Hippocampal formation (tissue), 2 donors: ENCODE data around the gene NECAB2.

Experiments used
- DNase-seq, 2 donors: peaks; one replicate each; lab custom pipeline; 2025; lab: John Stamatoyannopoulos, UW

NECAB2 gene

DNA sequence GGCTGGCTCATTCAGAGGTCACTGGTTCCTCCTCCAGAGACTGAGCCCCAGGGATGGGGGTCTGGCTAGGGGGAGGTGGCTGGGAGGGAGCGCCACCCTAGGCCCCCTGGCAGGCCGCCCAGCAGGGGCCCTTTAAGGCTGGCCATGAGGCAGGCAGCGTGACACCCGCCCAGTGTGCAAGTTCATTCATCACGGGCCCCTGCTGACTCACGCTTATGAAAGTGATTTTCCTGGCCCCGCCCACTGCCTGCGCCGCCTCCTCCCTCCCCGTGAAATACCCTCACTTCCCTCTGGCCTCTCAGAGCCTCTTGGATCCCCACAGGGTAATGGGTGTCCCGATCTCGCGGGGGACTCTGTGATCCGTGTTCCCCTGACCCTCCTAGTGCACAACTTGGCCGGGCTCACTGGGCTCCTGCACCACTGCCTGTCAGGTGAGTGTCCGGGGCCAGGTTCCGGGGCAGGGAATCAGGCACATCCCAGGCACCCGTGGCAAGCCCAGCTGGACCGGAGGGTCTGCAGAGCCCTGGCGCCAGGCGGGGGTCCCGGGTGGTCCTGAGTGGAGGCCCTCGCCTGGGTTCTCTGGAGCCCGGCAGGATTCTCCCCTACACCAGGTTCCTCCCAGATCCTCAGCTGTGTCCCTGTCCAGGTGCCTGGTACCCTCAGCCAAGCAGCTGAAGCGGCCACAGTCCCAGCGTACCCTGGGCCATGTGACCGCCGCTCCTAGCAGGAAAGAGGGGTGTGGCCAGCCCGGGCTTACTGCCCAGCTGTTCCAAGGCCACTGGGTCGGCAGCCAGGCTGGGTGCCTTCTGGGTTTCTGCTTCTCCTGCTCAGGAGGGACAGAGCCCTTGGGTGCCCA lies 14.9 kb upstream of the NECAB2 start, which contains the start of gene OSGIN1:
Gene OSGIN1 (plus strand): TSS at position 301 of the 856 bp plus-strand sequence. CDS start 4,432 bp downstream, outside the sequence.
- DNase-seq: peak; percentile 76 to 80

DNA sequence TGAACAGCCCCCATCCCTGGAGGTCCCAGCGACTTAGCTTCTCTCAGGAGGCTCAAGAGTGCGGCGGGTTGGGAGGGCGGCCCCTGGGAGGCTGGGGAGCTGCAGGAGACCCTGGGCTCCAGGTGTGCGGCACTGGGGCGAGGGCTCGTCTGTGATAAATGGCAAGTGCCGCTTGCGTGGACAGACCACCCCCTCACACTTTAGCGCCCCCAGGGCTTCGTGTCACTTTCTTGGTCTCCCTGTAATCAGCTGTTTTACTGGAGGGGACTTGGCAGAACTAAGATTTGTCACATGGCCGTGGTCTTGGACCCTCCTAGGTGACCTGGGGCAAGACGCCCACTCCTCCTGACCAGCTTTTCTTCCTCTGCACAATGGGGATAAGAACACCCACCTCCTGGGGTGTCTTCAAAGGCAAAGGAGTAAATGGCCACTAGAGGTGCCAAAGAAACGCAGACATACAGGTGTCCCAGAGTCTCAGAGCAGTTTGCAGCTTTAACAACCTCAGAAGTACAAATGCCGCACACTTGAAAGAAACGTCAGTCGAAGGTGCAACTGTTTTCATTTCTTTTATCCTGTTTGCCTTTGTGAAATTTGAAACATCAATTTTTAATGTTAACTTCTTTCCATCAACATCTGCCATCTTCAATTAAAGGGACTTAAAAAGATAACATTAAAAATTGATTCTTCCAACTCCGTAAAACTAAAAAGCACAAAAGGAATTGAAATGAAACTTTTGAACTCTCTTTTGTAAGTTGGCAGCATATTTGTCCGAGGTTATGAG lies 14.1 kb upstream of the NECAB2 start:
- no peak for DNase-seq

DNA sequence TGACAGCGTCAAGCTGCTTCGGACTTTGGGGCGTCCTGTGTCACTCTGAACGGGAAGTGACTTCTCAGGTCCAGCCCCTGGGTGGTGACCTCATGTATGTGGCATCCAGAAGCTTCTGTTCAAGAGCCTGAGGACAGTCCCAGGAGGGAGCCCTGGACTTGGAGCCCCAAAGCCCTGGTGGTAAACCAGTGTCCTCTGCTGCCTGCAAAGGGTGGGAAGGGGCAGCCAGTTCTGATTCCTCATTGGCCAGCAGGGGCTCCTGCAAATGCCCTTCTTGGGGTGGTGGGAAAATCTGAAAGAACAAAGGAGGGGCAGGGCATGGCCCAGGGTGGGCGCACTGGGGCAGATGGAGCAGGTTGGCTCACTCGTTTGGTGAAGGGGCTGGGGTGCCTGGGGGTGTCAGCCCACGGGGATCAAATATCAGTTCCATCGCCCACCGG lies 13.4 kb upstream of the NECAB2 start:
- no peak for DNase-seq

DNA sequence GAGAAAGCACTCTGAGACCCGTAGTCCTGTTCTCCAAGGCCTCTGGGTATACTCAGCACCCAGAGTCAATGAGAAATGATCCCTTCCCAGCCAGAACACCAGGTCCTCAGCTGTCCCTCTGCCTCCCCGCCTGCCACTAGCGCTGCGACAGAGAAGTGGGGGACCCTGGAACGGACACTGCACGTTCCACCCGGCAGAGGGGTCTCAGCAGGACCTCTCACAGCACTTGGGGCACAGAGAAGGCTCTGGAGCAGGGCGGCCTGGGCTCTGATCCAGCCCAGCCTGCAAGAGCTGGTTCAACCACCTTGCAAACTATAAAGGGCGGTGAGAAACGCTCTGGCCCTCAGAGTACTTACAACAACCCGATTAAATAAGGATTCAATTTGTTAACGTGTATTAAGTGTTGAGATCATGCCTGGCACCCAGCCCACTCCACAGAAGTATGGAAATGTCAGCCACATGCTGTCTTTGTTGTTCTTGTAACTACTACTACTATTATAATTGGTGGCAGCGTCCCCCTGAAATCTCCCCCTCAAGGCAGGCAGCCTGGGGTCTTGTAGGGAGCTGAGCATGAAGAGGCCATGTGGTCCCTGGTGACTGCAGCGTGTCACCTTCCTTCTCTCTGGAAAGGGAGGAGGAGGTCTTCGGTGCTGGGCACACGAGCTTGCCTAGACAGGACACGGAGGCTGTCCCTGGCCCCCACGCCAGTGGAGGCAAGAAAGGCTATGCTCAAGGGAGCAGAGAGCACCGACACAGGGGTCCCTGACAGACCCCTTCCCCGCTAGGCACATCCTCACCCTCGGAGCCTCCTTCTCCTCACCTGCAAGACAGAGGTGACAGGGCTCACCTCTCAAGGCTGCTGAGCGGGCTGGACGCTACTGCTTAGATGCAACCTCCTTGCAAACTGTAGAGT lies 12.6 kb upstream of the NECAB2 start:
- no peak for DNase-seq

DNA sequence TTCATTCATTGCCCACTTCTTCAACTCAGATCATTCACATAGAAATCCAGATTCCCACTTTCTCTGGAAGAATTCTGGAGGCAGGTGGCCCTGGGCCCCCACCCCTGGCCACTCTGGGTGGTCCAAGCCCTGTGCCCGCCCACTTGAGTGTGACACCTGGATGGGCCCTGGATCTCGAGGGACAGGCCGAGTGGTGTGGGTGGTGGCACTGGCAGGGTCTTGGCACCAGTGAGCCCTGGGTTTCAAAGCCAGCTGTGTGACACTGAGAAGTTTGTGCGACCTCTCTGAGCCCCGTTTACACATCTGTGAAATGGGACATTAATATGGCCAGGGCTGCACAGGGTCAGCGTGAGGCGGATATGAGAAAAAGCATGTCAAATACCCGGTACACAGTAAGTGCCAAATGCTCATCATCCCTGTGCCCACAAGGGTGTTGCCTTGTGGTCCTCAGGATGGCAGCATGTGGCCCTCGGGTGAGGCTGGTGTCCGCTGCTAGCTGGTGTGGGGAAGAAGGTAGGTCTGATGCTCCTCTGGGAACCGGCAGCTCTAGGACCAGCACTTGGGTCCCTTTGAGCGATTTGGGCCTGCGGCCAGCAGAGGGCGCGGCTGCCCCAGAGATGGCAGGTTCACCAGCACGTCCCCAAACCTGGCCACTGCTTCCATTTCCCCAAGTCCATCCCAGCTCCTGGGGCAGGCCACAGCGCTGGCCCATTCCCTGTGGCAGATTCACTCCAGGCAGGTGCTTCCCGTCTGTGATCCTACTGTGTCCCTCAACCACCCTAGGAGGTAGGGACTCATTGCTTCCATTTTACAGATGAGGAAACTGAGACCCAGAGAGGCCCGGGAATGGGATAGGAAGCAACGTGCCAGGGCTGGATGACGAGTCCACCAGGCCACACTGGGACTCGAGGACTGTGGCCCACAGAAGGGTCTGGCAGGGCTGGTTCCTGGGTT lies 11.4 kb upstream of the NECAB2 start:
- peak; percentile 49 to 50 for DNase-seq

DNA sequence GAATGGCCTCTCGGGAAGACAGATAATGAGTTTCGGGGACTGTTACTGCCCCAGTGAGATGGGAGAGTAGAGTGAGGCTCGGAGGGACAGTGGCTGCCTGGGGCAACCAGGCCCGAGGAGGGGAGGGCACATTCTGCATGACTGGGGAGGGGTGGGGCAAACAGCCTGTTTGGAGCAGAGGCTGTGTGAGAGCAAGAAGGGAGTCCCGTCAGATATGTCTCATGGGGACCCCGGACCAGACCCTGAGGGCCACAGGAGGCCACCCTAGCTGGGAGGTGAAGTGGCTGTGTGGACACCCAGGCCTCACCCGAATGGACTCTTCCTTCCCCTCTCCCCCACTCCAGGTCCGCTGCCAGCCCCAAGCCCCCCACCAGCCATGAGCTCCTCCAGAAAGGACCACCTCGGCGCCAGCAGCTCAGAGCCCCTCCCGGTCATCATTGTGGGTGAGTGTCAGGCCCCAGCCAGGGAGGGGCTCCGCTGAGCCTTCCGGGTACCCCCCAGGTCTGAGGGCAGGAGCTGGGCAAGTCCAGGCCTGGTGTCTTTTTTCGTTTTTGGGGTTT lies 10.7 kb upstream of the NECAB2 start:
- no peak for DNase-seq

DNA sequence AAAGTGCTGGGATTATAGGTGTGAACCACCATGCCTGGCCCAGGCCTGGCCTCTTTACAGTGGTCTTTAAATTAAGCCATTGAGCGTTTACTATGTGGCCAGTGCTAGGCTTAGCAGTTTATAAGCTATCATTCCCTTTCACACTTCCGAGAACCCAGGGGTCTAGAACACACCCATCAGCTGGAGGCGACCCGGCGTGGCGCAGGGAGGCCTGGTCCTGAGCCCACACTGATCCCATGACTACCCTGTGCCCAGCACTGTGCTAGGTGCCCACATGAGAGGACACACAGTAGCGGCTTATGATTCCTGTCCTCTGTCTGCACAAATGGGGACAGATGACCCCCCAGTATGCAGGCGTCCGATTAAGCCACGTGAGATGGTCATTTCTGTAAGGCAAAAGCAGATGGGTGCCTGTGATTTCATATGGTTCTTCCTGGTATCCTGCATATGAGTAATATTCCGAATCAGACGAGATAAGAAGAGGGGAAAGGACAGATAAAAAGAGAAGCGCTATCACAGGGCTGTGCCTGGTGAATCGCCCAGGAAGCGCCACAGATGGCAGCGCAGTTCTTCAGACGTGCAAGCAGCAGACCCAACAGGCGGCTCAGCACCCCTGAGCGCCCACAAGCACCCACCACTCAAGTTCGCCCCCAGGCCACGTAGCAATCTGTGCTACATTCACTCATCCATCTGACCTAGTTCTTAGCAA lies 9.8 kb upstream of the NECAB2 start:
- no peak for DNase-seq

DNA sequence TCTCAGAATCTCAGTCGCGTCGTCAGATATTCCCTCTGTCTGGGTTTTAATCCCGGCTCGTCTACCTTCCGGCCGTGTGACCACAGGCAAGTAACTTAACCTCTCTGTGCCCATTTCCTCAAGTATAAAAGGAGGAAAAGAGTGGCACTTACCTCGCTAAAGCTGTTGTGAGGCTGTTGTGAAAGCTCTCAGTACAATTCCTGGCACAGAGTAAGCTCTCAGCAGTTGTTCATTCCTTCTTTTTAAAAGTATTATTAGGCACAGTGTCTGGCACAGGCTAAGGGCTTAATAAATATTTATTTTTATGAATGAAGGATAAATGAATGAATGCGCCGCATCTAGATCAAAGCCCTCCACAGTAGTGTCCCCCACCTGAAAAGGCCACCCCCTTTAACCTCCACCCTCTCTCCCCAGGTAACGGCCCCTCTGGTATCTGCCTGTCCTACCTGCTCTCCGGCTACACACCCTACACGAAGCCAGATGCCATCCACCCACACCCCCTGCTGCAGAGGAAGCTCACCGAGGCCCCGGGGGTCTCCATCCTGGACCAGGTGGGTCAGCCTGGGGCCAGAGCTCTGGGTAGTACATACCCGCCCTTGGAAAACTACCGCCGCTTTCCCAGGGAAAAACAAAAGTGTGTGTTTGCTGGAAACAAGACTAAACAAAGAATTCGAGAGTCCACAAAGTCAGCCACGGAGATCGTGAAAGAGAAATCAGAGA lies 9.0 kb upstream of the NECAB2 start:
- no peak for DNase-seq

DNA sequence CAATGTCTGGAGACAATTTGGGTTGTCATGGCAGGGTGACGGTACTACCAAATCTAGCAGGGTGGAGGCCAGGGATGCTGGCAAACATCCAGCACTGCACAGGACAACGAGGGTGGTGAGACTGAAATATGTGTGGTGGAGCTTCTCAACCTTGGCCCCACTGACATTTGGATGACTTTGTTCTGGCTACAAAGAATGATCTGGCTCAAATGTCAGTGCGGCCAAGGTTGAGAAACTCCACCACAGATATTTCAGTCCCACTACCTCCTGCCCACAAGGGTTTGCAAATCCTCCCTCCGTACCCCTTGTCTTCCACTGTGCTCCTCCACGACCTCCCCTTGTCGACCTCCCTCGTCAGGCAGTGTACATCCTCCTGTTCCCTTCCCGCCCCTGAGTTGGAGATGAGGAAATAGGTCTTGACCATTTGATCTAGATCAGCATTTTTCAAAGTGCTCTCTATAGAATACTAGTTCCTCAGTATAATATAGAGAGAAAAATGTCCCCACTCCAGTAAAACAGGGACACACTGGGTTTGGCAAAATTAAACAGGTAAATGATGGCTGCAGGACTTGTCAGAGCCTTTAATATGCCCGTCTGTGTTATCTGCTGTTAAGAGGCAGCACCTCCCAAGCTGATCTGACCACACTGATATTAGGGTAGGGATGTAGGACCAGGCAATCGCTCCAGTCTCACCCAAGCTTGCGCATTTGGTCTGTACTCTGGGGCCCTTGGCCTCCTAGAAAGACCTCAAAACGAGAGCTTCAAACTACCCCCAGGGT lies 8.2 kb upstream of the NECAB2 start:
- no peak for DNase-seq

DNA sequence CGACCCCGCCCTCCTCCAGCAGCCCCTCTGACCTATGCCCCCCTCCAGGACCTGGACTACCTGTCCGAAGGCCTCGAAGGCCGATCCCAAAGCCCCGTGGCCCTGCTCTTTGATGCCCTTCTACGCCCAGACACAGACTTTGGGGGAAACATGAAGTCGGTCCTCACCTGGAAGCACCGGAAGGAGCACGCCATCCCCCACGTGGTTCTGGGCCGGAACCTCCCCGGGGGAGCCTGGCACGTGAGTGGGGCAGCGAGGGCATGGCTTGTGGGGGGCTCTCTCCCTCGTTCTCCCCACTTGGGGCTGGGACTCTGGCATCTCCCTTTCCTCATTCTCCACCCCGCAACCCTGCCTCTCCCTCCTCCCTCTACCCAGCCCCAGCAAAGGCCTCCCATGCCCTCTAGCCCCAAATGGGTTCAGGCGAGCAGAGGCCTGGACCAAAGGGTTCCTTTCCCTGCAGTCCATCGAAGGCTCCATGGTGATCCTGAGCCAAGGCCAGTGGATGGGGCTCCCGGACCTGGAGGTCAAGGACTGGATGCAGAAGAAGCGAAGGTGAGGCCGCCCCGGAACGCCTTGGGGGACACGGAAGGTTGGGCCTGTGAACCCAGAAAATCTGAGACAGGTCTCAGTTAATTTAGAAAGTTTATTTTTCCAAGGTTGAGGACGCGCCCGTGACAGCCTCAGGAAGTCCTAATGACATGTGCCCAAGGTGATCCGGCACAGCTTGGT lies 7.4 kb upstream of the NECAB2 start:
- no peak for DNase-seq

DNA sequence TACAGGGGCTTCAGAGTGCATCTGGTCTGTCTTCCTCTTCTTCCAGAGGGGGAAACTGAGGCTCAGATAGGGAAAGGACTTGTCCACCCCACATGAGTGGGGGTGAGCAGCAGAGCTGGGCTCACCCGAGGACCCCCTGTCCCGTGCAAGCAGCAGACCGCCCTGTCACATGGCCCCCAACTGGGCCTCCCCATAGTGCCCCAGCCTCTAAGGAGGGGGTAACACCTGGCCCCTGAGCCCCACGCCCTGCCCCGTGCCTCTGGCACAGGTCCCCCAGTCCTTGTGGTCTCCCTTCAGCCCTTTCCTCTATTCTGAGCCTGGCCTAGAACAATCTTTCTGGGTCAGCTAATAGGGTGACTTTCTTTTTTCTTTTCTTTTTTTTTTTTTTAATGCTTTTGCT lies 6.5 kb upstream of the NECAB2 start:
- no peak for DNase-seq

DNA sequence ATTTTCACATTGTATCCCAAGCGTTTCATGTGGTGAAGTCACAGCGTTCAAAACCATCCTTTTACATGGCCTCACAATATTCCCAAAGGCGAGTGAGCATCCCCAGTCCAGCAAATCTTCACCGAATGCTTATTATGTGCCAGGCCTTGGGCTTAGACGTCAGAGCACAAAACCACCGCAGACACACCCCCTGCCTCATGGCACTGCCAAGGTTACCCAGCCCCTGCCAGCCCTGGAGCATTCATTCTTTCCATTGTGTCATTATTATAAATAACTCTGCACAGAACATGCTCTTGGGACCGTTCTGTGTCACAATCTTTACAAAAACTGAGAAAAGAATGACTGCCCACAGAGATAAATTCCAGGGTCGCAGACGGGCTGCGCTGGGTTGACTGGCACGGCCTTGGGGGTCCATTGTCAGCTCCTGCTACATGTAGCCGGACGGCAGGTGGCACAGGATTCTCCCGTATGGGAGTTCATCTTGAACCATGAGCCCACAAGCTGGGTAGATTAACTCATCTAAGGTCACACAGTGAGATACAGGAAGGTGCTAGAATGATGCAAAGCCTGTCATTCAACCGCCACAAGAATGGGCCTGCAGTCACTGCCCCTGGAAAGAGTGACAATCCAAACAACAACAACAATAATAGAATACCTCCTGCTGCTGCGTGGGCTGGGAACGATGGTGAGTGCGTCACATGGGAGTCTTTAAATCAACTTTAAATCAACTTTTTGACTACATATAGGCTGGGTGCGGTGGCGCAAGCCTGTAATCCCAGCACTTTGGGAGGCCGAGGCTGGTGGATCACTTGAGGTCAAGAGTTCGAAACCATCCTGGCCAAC lies 4.5 kb upstream of the NECAB2 start:
- DNase-seq: no peak

DNA sequence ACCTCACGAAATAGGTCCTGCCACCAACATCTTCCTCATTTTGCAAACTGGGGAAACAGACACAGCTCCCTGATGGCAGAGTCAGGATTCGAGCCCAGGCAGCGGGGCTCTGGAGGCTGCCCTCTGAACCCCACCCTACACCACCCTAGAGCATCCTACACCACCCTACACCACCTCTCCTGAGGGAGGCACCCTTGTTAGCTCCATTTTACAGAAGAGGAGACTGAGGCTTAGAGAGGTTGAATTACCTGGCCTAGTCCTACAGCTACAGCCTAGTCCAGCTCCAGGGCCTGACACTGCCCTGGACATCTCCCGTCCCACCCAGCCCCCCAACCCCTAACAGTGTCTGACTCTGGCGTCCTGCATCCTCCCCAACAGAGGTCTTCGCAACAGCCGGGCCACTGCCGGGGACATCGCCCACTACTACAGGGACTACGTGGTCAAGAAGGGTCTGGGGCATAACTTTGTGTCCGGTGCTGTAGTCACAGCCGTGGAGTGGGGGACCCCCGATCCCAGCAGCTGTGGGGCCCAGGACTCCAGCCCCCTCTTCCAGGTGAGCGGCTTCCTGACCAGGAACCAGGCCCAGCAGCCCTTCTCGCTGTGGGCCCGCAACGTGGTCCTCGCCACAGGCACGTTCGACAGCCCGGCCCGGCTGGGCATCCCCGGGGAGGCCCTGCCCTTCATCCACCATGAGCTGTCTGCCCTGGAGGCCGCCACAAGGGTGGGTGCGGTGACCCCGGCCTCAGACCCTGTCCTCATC lies 3.2 kb upstream of the NECAB2 start:
- DNase-seq: no peak

DNA sequence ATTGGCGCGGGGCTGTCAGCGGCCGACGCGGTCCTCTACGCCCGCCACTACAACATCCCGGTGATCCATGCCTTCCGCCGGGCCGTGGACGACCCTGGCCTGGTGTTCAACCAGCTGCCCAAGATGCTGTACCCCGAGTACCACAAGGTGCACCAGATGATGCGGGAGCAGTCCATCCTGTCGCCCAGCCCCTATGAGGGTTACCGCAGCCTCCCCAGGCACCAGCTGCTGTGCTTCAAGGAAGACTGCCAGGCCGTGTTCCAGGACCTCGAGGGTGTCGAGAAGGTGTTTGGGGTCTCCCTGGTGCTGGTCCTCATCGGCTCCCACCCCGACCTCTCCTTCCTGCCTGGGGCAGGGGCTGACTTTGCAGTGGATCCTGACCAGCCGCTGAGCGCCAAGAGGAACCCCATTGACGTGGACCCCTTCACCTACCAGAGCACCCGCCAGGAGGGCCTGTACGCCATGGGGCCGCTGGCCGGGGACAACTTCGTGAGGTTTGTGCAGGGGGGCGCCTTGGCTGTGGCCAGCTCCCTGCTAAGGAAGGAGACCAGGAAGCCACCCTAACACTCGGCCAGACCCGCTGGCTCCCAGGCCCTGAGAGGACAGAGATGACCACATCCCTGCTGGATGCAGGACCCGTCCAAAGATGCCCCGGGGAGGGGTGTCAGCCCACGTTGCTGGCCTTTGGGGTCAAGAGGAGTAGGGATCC lies 2.4 kb upstream of the NECAB2 start:
- DNase-seq: no peak

DNA sequence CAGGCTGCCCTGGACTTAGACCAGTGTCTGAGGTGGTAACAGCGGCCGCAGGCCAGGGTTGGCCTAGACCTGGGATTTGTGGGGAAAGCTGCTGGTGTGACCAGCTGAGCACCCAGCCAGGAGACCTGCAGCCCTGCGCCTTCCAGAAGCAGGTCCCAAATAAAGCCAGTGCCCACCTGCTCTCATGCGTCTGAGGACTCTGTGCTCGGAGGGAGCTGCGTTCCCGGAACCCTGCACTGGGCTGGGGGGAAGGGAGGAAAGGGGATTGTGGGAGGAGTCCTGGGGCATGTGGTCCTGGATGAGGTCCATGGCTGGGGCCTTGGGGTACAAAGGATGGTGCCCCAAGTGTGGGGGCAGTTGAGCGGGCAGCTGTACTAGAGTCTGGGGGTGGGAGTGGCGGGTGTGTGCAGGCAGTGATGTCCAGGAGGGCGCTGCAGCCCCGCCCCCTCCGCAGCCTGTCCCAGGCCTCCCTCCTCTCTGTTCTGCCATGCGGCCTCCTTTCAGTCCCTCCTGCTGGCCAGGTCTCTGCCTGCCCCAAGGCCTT lies 1.8 kb upstream of the NECAB2 start:
- DNase-seq: no peak
